Measurements from ENCODE around the gene RIMBP2.

The RIMBP2 gene

GRCh38 chr12:130687796-130688778 is 28.0 kb downstream of the RIMBP2 start:
- no peak overlapping the region for H3K27ac ChIP-seq

GRCh38 chr12:130687190-130687589 is 28.9 kb downstream of the RIMBP2 start:
- Histone ChIP-seq H3K4me3 (no peak overlapping the region), H3K27ac (no peak overlapping the region)

More at GRCh38 chr12:130687796-130688778, 28.0 kb downstream of the RIMBP2 start:
- no peak overlapping the region for H3K4me3 ChIP-seq

DNA sequence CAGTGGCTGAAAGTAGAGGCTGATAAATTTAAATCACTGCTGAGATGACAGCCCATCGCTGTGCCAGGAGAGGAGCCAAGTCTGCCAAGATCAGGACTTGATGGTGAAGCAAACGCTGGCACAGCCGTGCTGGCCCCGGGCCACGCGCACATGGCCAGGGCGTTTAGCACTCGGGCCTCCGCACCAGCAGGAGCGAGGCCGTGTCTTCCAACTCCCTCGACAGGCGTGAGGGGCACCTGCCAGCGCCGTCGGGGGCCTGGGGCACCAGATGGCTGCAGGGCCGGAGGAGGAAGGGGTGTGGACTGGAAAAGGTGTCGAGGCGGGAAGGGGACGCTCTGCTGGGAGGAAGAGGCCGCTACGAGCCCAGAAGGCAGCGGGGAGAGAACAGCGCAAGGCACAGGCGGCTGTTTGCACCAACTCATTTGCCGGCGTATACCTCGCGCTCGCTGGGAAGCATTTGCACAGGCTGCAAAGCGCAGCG is 29.5 kb downstream of the RIMBP2 start:
- no peak overlapping the region for H3K4me3 ChIP-seq
- no peak overlapping the region for H3K27ac ChIP-seq

DNA sequence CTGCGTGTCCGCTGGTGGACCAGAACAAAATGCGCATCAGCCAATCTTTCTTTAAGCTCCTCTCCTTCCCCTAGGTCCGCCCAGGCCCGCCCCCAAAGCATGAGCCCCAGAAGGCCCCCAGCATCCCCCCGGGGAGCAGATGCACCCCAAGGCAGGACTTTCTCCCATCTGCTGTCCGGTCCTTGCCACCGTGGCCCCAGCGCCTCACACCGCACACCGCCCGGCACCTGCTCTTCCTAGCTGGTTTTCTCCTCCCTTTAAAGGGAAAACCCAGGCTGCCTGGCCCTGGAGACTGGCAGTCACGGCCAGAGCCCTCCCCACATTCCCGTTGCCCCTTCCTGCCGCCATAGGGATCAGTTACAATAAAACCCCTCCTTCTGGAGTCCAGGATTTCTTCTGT is 30.2 kb downstream of the RIMBP2 start:
- Histone ChIP-seq H3K4me3 (no peak overlapping the region), H3K27ac (no peak overlapping the region)

- Histone ChIP-seq H3K4me3 (no peak overlapping the region), H3K27ac (no peak overlapping the region)
These were observed 30.8 kb downstream of the RIMBP2 start for GRCh38 chr12:130685250-130685787.

GRCh38 chr12:130683811-130684210 is 32.3 kb downstream of the RIMBP2 start:
- H3K4me3 ChIP-seq: no peak overlapping the region

GRCh38 chr12:130683080-130683479 is 33.0 kb downstream of the RIMBP2 start:
- no peak overlapping the region for H3K27ac ChIP-seq
- H3K4me3 ChIP-seq: no peak overlapping the region

More at GRCh38 chr12:130683811-130684210, 32.3 kb downstream of the RIMBP2 start:
- no peak overlapping the region for H3K27ac ChIP-seq

DNA sequence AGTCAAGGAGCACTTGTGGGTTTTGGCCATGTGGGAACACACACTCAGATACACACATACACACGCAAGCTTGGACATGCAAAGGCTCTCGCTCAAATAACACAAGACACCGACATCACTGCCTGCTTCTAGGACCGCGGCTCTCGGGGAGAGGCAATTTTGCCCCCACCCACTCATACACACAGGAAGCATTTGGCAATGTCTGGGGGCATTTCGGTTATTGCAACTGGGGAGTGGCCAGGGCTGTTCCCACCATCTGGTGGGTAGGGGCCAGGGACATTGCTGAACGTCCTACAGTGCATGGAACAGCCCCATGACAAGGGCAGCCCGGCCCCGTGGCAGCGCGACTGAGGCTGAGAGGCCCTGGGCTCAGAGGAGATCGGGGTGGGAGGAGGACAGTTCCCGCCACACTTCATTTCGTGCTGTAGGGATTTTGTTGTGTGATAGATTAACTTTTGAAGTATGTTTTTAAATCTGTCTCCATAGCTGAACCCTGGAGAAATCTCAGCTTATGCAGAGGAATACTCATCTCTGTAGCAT is 35.6 kb downstream of the RIMBP2 start:
- Histone ChIP-seq H3K4me3 (no peak overlapping the region), H3K27ac (no peak overlapping the region)

DNA sequence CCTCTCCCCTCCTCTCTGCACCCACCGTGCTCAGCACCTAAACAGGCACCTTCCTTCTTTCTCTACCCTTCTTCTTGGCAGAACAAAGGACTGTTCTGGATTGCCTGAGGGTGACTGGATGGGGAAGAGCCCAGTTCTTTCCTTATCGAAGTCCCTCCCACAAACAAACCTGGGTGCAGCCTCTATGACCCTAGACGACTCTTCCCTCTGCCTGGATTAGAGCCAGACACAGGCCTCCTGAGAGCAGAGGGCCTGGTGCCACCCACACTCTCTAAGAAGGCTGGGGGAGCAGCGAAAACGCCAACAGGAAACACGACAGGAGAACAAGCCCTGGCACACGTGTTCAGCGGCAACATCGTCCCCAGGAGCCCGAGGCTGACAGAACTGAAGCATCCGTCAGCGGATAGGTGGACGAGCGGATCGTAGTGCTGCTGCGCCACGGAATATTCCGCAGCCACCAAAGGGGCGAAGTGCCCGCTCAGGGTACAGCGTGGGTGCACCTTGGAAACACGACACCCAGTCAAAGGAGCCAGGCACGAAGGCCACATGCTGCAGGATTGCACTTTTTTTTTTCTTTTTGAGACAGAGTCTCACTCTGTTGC is 38.0 kb downstream of the RIMBP2 start:
- Histone ChIP-seq H3K4me3 (no peak overlapping the region), H3K27ac (no peak overlapping the region)

DNA sequence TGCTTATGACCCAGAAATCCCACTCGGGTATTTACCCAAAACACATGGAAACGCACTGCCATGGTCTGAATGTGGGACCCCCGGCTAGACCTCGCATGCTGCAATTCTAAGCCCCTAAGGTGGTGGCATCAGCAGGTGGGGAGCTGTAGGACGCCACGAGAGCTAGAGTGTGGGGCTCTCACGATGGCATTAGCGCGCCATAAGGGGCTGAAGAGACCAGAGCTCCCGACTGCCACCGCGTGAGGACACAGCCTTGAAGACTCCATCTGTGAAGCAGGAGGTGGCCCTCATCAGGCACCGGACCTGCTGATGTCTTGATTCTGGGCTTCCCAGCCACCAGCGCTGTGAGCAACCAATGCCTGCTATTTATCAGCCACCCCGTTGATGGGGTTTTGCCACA is 40.3 kb downstream of the RIMBP2 start:
- no peak overlapping the region for H3K4me3 ChIP-seq
- no peak overlapping the region for H3K27ac ChIP-seq

DNA sequence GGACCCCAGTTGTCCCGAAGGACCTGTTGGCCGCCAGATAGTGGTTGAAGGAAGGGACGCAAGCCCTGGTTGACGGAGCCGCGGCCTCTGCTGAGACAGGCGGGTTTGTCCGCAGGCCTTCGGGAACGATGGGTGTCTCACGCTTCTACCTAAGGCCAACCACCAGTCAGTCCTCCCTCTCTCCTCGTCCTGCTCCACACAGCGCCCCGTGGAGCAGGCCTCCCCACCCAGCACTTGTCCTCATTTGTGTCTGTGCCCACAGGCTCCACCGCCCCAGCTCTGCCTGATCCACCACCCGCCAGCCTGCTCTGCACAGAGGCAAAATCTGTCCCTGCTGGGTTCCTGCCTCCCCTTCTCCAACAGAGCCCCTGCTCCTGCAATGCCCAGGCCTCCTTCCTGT is 41.0 kb downstream of the RIMBP2 start:
- Histone ChIP-seq H3K27ac (no peak overlapping the region), H3K4me3 (no peak overlapping the region)

- Histone ChIP-seq H3K27ac (no peak overlapping the region), H3K4me3 (no peak overlapping the region)
These were observed 41.4 kb downstream of the RIMBP2 start for GRCh38 chr12:130674676-130675075.

- Histone ChIP-seq H3K27ac (no peak overlapping the region), H3K4me3 (no peak overlapping the region)
These were observed 42.9 kb downstream of the RIMBP2 start for GRCh38 chr12:130673036-130673705.

GRCh38 chr12:130672089-130672820 is 43.8 kb downstream of the RIMBP2 start:
- no peak overlapping the region for H3K4me3 ChIP-seq
- H3K27ac ChIP-seq: no peak overlapping the region

DNA sequence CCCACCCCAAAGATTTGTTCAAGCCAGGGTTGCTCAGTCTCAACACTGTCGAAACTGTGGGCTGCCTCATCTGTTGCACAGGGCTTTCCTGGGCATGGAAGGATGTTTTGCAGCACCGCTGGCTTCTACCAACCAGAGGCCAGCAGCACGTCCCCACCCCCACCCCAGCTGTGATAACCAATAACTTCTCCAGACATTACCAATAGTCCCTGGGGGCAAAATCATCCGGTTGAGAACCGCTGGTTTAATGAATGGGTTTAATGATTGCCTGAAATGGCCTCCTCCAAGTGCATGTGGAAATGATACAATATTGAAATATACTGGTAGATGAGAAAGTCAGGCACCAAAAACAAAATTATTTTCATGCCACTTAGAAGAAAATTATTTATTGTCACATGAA is 44.5 kb downstream of the RIMBP2 start:
- Histone ChIP-seq H3K27ac (no peak overlapping the region), H3K4me3 (no peak overlapping the region)

- H3K4me3 ChIP-seq: no peak overlapping the region
- H3K27ac ChIP-seq: no peak overlapping the region
These were observed 46.3 kb downstream of the RIMBP2 start for GRCh38 chr12:130669797-130670196.

DNA sequence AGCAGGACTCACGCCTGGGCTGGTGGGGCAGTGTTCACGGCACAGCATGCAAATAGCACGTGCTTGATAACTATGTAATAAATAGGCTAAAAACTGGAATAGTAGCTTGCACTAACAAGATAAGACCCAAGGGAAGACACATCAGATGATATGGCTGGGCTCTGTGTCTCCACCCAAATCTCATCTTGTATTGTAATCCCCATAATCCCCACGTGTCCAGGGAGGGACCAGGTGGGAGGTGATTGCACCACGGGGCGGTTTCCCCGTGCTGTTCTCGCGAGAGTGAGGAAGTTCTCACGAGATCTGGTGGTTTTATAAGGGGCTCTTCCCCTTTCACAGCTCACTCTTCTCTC is 46.9 kb downstream of the RIMBP2 start:
- H3K4me3 ChIP-seq: no peak overlapping the region
- no peak overlapping the region for H3K27ac ChIP-seq

GRCh38 chr12:130668286-130669204 is 47.6 kb downstream of the RIMBP2 start:
- Histone ChIP-seq H3K4me3 (no peak overlapping the region), H3K27ac (no peak overlapping the region)

Data from skin epidermis (tissue), 12 donors.